SIG-M5 treated with dmso at 0.1 percent for 504 hours (cell line): ENCODE measurements around the gene TRMT44.
A peak's percentile ranks its signal among the peaks of the same experiment; 100 is the strongest.
"Not testable (repeated sequence)": the region's sequence is repeated elsewhere in the genome, so short reads cannot be mapped to it uniquely, and the experiment has no call there.

Experiments
- DNase-seq: peaks from one replicate; lab custom pipeline; 2025; ENCODE audit not compliant: unreplicated experiment; lab: John Stamatoyannopoulos, UW

TRMT44 gene

DNA sequence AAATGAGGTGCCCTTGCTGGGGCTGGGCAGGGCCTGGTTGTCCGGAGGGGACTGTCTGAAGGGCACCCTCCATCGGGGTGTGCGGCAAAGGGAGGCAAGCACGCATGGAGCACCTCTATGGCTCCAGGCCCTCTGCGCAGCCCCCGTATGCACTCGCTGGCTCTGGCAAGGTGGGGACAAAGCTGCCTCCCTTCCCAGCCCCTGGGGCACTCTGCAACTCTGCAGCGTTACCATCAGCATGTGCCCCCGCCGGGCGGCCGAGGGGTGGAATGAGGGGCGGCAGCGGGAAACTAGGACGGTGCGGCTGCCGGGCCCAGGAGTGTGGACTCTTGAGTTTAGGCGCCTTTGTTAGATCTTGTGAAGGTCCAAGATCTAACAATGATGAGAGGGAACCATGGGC lies 26.4 kb downstream of the TRMT44 start:
- DNase-seq, result no peak

DNA sequence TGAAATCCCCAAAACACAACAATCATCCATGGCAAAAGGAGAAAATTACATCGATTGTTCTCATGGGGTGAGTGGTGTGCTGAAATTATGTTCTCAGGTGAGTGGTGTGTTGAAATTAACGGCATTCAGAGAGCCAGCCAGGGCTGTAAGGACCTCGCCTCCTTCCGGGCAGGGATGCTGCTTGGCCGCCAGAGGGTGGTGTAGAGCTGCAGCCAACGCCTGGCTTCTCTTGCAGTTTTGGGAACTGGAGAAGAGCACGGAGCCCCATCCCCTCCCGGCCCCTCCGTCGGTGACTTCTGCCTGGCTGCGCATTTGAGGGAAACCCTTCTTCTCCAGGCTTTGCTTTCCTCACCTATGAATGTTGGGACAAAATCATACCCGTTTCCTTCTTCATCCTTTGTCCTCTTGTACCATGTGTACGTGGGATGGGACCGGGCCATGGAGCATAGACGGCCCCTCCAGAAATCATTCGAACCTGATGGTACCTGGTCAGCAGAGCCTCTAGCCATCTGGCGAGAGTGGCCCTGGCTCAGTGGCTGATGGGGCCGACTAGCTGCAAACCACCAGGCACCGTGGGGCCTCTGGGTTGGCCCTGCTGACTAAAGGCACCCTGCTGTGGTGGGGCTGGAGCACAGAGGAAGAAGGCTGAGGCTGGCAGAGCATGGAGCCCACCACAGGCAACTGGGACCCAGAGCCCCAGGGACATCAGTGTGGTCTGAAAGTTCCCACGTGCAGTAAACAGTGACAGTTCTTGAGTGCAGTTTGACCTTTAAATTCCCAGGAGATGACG lies 28.4 kb downstream of the TRMT44 start:
- DNase-seq, result peak; percentile 11

DNA sequence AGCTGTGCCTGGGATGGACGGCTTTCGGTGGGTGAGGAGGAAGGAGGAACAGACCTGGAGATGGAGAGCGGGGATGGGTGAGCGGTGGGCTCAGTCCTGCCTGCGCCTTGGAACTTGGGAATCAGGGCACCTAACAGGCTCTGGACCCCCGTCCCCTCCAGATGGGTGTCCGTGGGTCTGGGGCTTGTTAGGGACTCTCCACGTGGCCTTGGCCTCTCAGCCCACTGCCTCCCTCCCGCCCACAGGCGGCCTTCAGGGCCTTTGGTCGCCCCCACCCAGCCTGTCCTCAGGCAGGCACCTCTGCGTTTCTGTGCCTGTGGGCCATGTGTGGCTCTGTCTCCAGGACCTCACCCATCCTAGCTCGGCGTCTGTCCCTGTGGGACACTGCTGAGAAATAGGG lies 29.0 kb downstream of the TRMT44 start:
- DNase-seq, result no peak

DNA sequence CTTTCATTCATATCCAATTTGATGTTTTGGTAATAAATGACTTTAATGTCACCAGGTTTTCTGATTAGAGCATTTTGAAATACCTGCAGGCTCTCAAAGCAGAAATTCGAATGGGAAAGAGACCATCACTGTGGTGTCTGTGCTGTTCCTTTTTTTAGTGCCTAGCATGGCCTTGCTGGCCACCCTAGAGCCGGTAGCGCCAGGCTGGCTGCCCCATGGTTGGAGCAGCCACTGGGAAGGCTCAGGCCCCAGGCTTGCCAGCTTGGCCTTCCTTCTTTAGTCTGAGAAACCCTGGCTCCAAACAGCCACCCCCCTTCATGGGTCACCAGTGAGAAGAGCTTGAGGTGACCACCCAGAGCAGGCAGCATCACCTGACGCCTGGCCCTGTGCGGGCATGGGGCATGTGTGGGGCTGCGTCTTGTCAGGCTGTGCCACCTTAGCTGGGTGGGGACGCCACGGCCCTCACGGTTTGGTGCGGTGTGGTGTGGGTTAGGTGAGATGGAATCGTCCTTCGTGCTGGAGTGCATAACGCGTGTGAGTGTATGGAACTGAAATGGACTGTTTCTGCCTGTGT lies 30.0 kb downstream of the TRMT44 start:
- no peak for DNase-seq

DNA sequence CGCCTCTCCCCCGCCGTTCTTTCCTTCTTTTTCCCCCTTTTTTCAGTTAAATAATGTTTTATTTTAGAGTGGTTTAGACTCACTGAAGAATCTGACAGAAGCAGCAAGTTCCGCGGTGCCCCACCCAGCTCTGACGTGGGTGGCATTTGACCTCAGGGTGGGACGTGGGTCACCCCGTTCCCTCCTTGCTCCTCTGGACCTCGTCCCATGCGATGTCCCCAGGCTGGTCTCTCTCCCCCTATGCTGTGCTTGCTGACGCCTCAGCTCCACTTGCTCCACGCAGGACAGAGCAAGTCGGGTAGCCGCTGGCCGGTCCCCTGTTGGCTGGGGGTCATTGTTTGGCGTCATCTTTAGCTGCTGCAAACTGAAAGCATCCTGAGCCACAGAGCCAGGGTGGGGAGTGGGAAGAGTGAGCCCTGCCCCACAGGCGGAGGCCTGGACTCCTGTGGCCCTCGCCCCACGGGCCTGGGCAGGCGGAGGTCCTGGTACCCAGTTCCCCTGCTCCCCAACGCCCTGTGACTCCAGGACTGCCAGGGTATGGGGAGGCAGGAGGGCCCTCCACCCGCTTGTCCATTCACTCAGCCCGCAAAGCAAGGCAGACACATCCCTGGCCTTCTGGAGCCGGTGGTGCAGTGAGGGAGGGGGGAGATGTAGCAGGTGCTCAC lies 30.8 kb downstream of the TRMT44 start:
- DNase-seq, result no peak

DNA sequence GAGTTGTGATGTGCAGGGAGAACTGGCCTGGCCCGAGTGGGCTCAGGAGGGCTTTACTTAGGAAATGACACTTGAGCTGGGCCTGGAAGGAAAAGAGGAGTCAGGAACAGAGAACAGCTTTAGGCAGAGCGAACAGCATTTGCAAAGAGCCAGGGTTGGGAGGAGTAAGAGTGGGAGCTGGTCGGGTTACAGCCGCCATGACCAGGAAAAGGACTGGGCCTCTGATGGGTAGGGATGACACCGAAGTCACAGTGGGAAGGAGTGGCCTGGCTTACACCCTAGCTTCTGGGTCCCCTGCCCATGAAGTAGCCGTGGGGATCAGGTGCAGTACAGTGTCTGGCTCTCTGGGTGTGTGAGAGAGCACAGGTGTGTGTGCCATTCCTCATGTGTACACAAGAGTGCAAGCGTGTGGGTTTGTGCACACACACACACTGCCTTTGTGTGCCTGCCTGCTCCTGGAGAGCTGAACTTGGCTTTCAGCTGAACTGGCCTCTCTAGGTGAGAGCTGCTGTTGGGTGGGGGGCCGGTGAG lies 31.6 kb downstream of the TRMT44 start:
- no peak for DNase-seq

DNA sequence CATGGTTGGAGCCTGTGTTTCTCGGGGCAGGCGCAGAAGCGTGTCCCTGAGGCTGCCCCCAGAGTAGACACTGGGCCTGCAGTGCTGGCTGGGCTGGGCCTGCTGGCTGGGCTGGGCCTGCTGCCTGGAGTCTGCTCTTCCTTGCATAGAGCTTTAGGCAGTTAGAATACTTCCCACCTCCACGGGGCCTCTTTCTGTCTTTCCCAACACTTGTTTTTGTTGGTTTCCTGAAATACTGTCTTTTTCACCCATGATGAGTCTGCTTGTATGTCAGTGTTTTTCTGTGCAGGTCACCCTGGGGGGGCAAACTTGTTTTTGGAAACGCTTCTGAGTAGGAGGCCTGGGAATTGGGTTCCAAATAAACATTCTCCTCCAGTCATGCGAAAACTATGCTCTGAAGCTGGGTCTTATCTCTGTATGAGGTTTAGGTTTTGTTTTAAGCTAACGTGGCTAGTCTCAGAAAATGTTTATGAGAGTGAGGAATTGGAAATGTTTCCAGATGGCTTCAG lies 32.2 kb downstream of the TRMT44 start:
- no peak for DNase-seq

DNA sequence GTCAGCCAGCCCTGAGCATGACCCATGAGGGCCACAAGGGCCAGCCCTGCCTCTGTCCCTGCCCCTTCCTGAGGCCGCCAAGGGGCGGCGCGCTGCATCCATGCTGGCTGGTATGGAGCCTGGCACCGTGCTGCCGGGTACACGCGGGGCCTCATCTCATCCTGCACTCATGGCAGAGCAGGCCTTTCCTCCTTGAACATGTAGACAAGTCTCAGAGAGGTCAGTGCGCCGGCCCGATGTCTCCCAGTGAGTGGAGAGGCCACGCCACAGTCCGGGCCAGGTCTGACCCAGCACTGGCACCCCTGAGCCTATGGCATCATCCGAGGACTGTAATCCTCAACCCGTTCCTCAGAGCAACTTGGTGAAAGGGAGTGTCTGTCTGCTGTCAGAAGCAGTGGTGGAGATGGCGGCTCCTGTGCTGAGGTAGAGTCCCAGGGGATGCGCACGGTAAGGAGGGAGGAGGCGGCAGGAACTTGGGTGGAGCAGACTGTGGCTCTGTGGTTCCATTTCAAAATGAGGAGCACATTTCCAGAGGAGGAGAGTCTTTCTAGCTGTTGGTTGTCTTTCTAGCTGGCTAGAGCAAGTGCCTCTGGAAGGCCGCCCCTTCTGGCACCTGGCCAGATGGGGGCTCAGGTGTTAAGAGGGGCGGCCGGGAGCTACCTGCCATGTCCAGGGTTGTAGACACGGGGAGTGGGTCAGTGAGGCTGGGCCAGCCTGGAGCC lies 32.8 kb downstream of the TRMT44 start:
- DNase-seq, result no peak

DNA sequence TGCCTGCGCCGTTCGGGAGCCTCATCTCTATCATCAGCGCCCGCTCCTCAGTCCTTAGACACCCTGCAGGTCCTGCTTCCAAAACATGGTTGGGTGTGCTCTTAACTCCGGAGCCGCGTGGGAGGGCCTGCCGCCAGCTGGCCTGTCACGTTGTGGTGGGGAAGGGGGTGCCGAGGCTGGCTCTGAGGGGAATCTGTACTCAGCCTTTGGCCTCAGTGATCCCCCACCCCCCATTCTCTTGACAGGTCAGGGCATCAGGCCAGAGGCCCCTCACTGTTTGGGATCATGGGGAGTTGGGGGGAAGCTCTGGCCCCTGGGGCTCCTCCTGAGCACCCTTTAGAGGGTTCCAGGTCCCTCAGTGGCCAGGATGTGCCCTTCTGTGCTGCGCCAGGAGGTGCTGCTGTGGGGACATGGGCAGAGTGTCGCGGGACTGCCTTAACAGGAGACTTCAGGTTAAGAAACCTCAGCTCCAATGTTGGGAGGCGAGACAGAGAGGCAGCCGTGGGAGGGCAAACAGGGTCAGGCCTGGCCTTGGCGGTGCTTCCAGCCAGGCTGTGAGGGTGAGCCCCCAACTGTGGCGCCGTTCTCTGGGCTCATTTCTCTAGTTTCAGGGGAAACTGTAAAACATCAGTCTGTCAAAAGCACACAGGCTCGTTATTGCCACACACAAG lies 33.5 kb downstream of the TRMT44 start:
- no peak for DNase-seq

DNA sequence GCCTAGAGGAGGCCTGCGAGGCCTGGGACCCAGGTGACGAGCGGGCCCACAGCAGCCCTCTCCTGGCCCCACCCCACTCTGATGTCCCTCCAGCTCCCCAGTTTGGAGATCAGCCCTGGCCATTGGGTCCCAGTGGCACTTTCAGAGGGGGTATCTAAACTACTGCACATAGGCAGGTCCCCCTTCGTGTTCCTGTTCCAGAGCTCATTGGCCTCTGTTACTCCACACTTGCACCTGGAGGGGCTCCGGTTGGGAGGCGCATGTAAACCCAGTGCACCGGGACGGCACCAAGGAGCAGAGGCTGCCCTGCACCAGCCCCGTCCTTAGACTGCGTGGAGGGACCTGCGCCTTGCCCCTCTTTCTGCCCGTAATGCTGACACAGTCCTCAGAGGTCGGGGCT lies 34.3 kb downstream of the TRMT44 start:
- no peak for DNase-seq

DNA sequence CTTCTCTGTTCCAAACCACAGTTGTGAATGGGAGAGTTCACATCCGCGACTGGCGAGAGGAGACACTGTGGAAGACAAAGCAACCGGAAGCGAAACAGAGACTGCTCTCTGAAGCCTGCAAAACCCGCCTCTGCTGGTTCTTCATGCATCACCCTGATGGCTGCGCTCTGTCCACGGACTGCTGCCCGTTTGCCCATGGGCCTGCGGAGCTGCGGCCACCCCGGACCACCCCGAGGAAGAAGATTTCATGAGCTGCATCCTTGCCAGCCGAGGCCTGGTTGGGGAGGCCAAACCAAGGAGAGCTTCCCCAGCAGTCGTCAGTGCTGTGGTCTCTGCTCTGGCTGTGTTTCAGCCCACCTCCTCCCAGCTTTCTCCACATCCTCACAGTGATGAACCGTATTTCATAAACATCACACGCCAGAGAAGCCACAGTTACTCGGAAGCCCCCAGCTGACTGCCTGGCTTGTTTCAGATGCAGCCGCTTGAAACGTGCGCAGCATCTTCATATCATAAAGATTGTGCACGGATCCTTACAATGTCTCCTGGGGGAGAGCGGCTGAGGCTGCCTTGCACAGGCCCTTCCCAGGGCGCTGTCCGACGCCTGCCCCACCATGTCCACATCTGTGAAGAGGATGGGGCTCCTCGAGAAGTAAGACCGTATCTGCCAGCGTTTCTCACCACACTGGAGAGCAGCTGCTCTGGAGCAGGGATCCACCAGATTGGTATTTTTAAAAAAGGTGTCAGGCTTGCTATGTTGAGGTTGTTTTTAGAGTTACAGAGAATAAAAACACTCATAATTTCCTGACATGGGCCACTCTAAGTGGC lies 35.4 kb downstream of the TRMT44 start:
- no peak for DNase-seq

DNA sequence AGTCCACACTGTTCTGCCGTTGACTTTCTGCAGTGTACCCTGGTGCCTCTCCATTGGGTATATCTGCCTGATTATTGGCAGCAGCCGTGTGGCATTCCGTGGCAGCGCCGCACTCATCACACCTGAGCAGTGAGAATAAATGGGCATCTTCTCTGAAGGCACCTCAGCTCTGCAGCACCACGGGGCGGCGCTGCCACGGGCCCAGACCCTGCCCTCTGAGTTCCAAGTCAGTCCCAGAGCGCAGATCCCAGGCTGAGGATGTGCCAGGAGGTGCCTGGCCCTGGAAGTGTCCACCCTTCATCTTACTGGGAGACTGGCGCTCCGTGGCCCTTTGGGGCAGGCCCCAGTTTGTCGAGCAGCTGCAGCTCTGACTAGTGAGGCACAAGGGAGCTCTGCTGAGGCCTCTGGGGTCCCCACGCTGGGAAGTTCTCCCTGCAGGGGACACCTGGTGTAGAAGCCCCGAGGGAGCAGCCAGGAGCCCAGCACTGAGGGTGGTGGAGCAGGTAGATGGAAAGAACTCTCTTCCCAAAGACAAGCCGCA lies 36.6 kb downstream of the TRMT44 start:
- DNase-seq, result no peak

DNA sequence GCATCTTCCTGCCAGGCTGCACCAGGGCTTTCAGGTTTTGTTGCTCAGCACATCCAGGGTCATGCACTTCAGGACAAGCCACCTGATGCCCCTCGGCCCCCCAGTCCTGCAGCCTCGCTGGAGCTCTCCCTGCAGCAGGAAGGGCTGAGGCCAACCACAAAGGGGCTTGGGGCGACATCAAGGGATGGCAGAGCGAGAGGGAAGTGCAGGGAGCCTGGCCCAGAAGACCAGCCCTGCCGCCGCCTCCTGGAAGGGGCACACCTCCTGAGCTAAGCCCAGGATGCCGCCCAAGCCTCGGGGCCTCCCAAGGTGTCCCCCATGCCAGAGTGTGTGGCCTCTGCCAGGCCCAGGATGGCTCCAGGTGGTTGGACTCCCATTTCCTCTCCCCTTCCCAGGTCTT lies 37.1 kb downstream of the TRMT44 start:
- no peak for DNase-seq

DNA sequence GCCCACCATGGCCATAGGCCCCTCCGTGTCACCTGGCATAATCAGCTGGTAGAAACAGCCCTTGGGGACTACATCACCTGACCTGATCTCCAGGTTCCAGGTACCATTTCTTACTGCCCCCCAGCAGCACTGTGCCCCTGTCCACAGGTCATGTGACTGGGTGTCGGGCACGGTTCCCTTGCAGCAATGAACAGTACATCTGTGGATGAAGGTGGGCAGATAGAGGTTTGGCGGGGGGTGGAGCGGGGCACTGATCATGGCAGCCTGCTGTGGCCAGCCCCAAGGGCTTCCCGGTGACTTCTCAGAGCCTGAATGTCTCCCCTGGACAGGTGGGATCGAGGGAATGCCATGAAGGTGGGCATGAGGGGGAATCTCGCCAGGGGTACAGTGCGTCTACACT lies 37.8 kb downstream of the TRMT44 start:
- DNase-seq, result no peak

DNA sequence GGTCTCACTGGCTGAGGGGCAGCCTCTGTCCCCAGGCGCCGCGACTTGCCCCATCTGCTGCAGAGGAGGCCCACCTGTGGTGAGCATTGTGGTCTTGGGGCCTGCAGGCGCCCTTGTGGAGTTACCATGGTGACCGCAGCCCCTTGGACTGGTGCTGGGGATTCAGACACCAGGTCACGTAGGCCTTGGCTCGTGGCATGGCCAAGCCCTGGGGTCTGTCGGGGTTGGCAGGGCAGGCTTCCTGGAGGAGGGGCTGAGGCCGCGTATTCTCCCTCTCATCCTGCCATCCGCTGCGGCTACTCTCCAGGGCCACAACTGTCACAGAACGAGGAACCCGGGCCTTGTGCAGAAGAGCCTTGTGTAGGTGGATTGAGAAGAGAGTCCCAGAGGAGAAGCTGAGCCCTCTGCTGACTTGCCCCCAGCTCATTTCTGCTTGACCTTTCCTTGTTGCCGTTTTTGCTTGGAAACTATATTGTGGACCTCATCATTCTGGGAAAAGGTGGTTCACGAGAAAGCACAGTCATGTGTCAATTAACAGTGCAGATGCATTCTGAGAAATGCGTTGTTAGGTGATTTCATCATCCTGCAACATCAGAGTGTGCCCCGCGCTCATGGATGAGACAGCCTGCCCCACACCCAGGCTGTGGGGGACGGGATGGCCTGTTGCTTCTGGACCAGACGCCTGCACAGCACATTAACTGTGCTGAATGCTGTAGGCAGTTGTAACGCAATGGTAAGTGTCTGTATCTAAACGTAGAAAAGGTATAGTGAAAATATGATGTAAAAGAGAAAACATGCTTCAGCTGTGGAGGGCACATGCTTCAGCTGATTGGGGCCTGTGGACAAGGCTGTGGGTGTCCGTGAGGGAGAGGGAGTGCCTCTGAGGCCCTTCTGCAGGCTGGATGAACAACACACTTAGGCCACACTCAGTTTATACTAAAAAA lies 38.5 kb downstream of the TRMT44 start:
- no peak for DNase-seq

DNA sequence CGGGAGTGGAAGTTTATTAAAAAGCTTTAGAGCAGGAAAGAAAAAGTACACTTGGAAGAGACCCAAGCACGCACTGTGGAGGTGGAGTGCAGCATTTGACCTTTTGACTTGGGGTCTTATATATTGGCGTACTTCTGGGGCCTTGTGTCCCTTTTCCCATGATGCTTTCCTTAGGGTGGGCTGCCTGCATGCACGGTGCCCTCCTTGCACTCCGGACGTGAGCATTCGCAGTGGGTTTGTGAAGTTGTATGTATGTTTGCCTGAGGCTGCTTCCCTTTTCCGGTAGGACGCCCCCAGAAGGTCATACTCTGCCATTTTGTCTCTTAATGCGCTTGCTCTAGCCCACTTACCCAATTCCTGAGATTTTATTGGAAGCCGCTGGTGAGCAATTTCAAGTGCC lies 39.6 kb downstream of the TRMT44 start:
- DNase-seq, result no peak

DNA sequence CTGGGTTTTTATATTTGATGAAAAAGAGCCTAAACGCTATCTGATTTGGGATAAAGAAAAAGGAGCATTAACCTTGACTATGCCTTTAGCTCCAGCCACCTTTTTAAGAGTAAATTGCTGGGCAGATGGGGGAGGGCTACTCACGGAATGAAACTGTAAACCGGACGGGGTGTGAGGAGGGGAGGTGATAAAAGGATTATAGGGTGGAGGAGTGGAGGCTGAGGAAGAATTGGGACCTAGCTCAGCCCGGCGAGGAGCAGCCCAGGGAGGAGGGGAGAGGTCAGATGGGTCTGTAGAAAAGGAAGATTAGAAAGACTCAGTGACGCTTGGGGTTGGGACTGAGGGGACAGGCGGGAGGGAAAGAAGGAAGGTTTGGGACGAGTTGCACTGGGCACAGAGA lies 46.1 kb downstream of the TRMT44 start:
- not testable (repeated sequence) for DNase-seq

DNA sequence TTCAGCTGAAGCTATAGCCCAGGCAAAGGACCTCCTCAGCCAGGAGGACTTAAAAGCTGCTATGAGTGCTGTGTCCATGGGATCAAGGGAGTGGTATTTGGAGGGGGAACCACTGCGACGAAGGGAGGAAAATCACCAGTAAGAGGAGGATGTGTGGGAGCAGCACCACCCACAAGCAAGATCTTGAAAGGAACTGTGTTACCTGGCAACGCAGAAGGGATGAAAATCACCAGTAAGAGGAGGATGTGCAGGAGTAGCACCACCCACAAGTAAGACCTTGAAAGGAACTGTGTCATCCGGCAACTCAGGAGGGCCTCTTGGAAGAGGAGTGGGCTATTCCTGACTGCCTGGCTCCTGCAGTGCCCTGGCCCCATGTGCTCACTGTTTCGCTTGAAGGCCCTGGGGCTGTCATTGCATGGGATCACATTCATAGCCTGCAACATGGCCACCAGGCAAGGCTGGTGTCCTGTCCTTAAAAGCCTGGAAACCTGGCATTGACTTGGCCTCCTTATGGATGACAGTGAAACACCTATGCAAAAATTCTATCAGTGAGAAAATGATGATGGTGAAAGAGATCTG lies 48.3 kb downstream of the TRMT44 start:
- no peak for DNase-seq
